ENCODE measurements around the gene GPR141.

The GPR141 gene

GRCh38 chr7:37683246-37684120 is at the start of gene GPR141:
TSS of gene GPR141 (plus strand) at chr7:37683766. CDS start at chr7:37740394, 56,628 bp downstream.
- DNase-seq, result no peak

GRCh38 chr7:37635346-37635745 is 48.2 kb upstream of the GPR141 start:
- no peak for DNase-seq

GRCh38 chr7:37642028-37642540 is 41.5 kb upstream of the GPR141 start:
- DNase-seq, result no peak

GRCh38 chr7:37643876-37644275 is 39.7 kb upstream of the GPR141 start:
- DNase-seq, result no peak

GRCh38 chr7:37645282-37646050 is 38.1 kb upstream of the GPR141 start:
- DNase-seq, result no peak

- DNase-seq, result no peak
Observed at GRCh38 chr7:37656913-37657530, 26.5 kb upstream of the GPR141 start.

- DNase-seq, result no peak
Observed at GRCh38 chr7:37657816-37658215, 25.8 kb upstream of the GPR141 start.

GRCh38 chr7:37659971-37660565 is 23.5 kb upstream of the GPR141 start:
- DNase-seq, result no peak

- no peak for DNase-seq
Observed at GRCh38 chr7:37660614-37661013, 23.0 kb upstream of the GPR141 start.

GRCh38 chr7:37663693-37664092 is 19.9 kb upstream of the GPR141 start:
- no peak for DNase-seq

GRCh38 chr7:37665352-37666022 is 18.1 kb upstream of the GPR141 start:
- DNase-seq, result no peak

- no peak for DNase-seq
Observed at GRCh38 chr7:37666026-37666799, 17.4 kb upstream of the GPR141 start.

- no peak for DNase-seq
Observed at GRCh38 chr7:37669818-37670217, 13.7 kb upstream of the GPR141 start.

- no peak for DNase-seq
Observed at GRCh38 chr7:37670436-37670835, 13.1 kb upstream of the GPR141 start.

GRCh38 chr7:37671876-37672275 is 11.7 kb upstream of the GPR141 start:
- DNase-seq, result no peak

- no peak for DNase-seq
Observed at GRCh38 chr7:37672926-37673325, 10.6 kb upstream of the GPR141 start.

- no peak for DNase-seq
Observed at GRCh38 chr7:37673523-37673922, 10.0 kb upstream of the GPR141 start.

- no peak for DNase-seq
Observed at GRCh38 chr7:37674531-37674930, 9.0 kb upstream of the GPR141 start.

GRCh38 chr7:37675749-37676148 is 7.8 kb upstream of the GPR141 start:
- no peak for DNase-seq

GRCh38 chr7:37684927-37685326 is 1.4 kb downstream of the GPR141 start:
- DNase-seq, result no peak

GRCh38 chr7:37686556-37687345 is 3.2 kb downstream of the GPR141 start:
- DNase-seq, result no peak

Data from activated T-cell treated with anti-CD3 and anti-CD28 coated beads, Interleukin-2, amount 50 U/mL, for 1 hour (primary cell).